Measurements from ENCODE around the gene CD151.

The CD151 gene

DNA sequence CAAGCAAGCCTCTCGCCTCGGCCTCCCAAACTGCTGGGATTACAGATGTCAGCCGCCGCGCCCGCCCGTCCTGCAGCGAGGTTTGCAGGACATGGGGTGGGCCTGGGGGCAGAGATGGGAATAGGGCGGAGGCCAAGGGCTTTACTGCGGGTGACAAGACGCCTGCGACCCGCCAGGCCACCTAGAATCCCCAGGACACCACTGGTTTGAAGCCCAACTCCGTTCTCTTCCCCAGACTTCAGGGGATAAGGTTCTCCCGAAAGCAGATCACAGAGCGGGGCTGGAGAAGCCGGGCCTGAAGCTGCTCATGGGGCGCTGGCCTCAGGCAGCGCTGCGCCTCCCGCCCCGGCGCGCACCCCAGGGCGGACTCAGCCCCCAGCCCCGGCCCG, 9.2 kb downstream of the CD151 start:
- DNase-seq (ENCODE audit: low read depth in 2 of 2, low spot score in 1 of 2): no peak

- DNase-seq (ENCODE audit: low read depth in 2 of 2, low spot score in 1 of 2): peak; percentile 72 to 79
Observed at GRCh38 chr11:842370-843002, 9.7 kb downstream of the CD151 start, which contains the start of the genes POLR2L and TSPAN4. TSS of gene POLR2L (minus strand) at chr11:842529. CDS start at chr11:842508, 21 bp downstream. TSS of gene TSPAN4 (plus strand) at chr11:842852. CDS start at chr11:850305, 7,453 bp downstream.

DNA sequence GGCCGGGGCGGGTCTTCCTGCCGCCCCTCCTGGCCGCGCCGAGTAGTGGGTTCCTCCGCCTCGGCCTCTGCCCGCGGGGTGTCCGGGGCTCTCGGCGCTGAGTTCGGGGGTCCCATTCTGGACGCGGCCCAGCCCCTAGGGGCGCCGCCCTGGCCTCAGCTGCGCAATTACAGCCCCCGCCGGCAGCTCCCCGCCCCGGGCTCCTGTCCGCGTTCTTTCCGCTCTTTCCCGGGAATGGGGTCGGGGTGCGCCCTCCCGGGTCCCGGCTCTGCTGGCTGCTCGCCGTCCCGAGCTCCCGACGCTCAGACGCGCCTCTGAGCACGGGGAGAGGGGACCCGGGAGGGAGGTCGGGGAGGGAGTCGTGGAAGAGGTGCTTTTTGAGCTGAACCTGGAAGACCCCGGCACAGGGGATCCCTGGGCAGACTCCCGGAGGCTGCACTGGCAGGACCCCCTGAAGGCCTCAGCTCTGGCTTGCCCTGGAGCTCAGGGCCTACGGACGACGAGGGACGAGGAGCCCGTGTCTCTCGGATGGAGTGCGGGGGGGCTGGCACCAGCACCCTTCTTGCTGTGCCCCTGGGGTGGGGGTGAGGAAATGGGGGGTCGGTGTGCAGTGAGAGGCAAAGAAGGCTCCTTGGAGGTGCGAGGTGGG, 10.5 kb downstream of the CD151 start:
- DNase-seq (ENCODE audit: low read depth in 2 of 2, low spot score in 1 of 2): no peak

DNA sequence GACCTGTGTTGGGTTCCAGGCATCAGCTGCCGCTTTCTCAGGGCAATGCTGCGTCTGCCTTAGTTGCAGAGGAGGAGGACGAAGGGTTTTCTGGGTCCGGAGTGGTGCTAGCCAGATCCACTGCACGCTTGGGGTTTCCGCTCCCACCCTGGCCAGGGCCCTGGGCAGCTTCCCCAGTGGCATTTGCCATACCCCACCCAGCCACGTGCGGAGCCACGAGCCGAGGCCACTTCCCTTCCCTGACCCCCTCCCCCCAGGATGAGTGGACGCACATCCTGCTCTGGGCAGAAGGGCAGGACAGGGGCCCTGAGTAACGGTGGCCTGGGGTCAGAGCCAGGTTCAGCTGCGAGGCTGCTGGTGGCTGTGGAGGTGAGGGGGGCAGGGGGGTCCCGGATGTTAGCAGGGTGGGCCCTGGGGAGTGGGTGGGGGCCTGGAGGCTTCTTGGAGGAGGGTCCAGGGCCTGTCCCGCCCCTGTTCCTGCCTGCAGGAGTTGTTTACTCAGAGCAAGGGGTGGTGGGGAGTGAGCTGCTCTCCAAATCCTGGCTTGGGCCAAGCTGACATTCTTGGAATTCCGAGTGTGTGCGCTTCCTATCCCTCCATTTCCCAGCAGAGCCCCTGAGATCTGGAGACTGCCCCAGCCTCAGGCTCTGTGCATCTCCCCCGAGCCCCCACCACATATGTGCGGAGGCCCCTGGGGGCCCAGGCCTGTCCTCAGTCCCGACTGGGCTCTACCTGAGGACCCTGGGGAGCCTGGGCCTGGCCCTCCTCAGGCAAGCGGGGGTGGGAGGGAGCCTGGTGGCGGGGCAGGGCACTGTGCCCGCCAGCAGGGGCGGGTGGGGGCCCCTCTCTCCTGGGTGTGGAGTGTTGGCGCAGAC, 11.3 kb downstream of the CD151 start:
- no peak for DNase-seq (ENCODE audit: low read depth in 2 of 2, low spot score in 1 of 2)

- no peak for DNase-seq (ENCODE audit: low read depth in 2 of 2, low spot score in 1 of 2)
Observed at GRCh38 chr11:844693-845644, 12.2 kb downstream of the CD151 start.

DNA sequence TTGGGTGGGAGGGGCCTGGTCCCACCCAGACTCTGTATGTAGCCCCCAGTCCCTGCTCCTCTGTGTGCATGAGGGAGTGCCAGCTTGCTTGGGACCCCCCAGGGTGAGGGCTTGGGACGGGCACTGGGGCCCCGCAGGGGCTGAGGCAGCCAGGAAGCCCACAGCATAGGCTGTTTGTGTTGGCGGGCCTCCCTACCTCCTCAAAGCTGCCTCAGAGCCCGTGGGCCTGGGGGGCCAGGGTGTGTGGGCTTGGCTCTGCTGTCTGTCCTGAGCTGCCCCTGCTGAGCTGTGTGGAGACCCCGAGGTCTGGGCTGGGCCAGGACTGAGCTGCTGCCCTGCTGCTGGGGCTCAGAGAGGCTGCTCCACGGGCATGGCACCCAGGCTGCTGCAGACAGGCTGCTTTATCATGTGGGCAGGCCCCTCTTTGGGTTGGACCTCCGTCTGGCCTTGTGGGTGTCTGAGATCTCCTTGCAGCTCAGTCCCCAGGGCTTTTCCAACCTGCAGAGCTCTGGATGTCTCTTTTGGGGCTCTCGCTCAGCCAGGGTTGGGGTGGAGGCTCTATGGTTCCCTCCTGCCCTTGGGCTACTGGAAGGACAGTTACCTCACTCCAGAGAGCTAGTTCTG, 13.2 kb downstream of the CD151 start:
- DNase-seq (ENCODE audit: low read depth in 2 of 2, low spot score in 1 of 2): no peak

DNA sequence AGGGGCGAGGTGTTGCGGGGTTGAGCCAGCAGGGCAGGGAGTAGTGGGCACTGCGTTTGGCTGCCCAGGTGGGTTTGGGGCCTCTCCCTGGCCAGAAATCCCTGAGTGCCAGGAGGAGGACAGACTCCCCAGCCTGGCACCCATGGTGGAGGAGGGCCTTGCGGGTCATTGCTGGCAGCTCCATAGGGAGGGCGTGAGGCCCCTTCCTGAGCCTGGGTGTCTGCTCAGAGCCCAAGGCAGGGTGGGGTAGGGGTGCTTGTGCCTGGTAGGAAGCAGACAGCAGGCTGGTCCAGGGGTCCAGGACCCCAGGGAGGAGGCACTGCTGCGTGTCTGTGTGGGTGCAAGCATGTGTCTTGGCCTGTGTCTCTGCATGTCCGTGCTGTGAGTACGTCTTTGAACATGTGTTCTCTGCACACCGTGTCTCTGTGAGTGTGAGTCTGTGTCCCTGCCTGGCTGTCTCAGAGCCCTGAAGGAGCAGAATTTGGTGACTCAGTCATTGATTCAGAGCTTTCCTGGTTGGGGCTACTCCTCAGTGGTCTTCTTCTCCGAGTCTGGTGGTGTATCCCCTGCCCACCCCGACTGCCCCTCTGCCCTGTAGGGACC, 13.8 kb downstream of the CD151 start:
- DNase-seq (ENCODE audit: low read depth in 2 of 2, low spot score in 1 of 2): no peak

DNA sequence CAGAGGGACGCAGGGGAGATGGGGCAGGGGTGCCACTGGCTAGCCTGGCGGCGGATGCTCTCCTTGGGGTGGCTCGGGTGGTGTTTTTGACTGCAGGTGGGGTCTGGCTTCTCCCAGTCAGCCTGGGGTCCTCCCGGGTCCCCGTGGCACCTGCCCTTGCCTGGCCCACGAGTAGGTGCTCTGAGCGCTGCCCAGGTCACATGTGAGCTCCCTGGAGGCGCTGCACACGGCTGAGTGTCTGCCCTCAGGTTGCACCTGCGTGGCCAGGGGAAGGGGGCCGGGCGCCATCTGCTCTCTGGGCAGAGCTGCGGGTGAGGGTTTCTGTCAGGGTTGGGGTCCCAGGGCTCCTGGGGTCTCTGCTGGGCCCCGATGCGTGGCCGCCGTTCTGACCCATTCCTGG, 15.1 kb downstream of the CD151 start:
- DNase-seq (ENCODE audit: low read depth in 2 of 2, low spot score in 1 of 2): no peak

GRCh38 chr11:848380-848931, 15.7 kb downstream of the CD151 start:
- peak in 1 of 2 donors; percentile 37 for DNase-seq (ENCODE audit: low read depth in 2 of 2, low spot score in 1 of 2)

- no peak for DNase-seq (ENCODE audit: low read depth in 2 of 2, low spot score in 1 of 2)
Observed at GRCh38 chr11:849104-849824, 16.5 kb downstream of the CD151 start.

DNA sequence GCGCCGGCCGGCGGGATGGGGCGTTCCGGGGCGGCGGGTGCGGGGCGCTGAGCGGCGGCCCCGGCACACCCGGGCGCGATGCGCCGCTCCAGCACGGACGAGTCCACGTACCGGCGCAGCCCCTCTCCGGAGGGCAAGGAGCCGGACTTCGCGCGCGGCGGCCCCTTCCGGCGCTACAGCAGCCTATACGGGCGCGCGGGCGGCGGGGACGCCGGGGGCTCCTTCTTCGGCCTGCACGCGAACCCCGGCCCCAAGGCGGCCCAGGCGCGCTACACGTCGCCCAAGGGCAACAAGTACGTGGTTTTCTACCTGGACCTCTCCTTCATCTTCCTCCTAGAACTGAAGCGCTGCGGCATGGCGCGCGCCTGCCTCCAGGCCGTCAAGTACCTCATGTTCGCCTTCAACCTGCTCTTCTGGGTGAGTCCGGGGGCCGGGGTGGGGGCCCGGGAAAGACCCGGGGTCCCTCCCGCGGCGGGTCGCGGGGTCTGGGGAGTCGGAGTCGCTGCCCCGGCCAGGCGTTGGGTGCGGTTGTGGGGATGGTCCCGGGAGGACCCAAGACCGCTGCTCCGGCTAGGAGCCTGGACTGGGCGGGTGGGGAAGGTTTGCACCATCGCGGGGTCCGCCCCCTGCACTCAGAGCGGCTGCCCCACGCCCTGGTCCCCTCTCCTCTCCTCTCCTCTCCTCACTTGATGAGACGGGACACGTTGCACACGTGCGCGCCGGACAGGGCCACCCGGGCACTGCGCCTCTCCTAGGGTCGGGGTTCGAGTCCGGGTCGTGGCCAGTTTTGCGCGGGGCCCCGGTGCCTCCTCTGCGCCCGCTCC, 17.4 kb downstream of the CD151 start:
- no peak for DNase-seq (ENCODE audit: low read depth in 2 of 2, low spot score in 1 of 2)

GRCh38 chr11:850775-851763, 18.3 kb downstream of the CD151 start:
- no peak for DNase-seq (ENCODE audit: low read depth in 2 of 2, low spot score in 1 of 2)

DNA sequence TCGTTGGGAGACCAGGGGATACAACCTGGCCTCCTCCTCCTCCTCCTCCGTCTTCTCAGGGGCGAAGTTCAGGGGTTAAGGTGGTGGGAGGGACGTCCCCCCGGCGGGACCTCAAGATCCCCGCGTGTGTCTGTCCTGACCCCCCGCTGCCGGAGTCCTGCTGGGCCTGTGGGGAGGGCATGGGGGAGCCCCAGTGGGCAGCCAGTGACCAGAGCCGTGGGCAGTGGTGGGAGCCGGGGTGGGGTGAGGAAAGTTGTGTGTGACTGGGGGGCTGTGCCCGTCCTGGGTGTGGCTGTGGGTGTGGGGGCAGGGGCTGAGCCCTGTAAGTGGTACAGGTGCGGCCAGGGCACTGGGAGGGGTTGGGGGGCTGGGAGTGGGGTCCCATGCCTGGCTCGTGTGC, 20.0 kb downstream of the CD151 start:
- no peak for DNase-seq (ENCODE audit: low read depth in 2 of 2, low spot score in 1 of 2)

DNA sequence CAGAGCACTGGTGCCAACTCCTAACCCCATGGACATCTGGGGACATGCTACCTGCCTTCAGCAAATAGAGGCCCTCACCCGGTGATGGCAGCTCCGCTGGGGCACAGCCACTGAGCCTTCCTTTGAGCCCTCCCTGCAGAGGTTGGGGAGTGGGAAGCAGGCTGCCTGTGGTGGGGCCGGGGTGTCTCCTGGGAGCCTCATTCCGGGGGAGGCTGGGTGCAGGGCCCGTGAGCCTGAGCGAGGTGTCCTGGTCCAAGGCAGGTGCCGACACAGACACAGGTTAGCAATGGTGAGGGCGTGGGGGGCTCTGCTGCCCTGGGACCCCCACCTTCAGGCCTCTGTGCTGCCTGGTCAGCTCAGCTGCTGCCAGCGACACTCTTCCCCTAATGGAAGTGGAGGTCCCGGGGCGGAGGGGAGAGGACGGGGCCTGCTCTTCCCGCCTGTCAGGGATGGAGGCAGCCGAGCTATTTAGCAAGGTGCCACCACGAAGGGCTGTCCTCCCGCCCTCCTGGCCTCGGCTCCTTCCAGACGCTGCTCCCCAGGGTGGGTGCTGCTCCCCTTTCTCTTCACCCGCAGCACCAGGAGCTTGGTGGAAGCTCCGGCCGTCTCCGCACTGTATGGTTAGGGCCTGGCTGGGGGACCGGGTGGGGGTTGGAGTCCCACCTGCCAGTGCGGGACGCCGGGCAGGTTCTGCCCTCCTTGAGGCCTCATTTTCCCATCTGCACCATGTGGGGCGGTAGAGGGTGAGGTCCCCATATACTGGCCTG, 21.1 kb downstream of the CD151 start:
- DNase-seq (ENCODE audit: low read depth in 2 of 2, low spot score in 1 of 2): no peak

- DNase-seq (ENCODE audit: low read depth in 2 of 2, low spot score in 1 of 2): no peak
Observed at GRCh38 chr11:854601-855329, 22.0 kb downstream of the CD151 start.

- DNase-seq (ENCODE audit: low read depth in 2 of 2, low spot score in 1 of 2): no peak
Observed at GRCh38 chr11:855330-855674, 22.6 kb downstream of the CD151 start.
